ENCODE results near the gene FABP1. TPM values are rescaled to one million over a fixed set of nuclear protein-coding genes. Genes with fewer than 3 reads are reported as not detected.

Gene FABP1
- total RNA-seq, 1 donor from 2014 or later: not detected

GRCh38 chr2:88146590-88146989 is 18.7 kb upstream of the FABP1 start:
- Mint-ChIP-seq H3K27ac (ENCODE audit: unreplicated experiment) (no peak overlapping the region), H3K4me3 (no peak overlapping the region), H3K4me1 (no peaks in the 10 kb centered on the region), H3K27me3 (ENCODE audit: low read depth) (peaks cover 17% of the 10 kb centered on the region), H3K9me3 (peaks cover 19% of the 10 kb centered on the region), H3K36me3 (ENCODE audit: low read depth) (peaks cover 7% of the 10 kb centered on the region)
- no peak for DNase-seq (ENCODE audit: low read depth, low spot score)
- no peak for TF ChIP-seq CTCF (conservative IDR thresholded peaks at IDR 0.05)

- H3K27ac Mint-ChIP-seq (ENCODE audit: unreplicated experiment): no peak overlapping the region
- H3K4me1 Mint-ChIP-seq: no peaks in the 10 kb centered on the region
- H3K4me3 Mint-ChIP-seq: no peak overlapping the region
- no peak for DNase-seq (ENCODE audit: low read depth, low spot score)
- H3K9me3 Mint-ChIP-seq: peaks cover 19% of the 10 kb centered on the region
- no peak for TF ChIP-seq CTCF (conservative IDR thresholded peaks at IDR 0.05)
- H3K27me3 Mint-ChIP-seq (ENCODE audit: low read depth): peaks cover 17% of the 10 kb centered on the region
- peaks cover 7% of the 10 kb centered on the region for H3K36me3 Mint-ChIP-seq (ENCODE audit: low read depth)
Measured at GRCh38 chr2:88144914-88145497, 17.1 kb upstream of the FABP1 start.

- Mint-ChIP-seq H3K4me1 (no peaks in the 10 kb centered on the region), H3K27me3 (ENCODE audit: low read depth) (peaks cover 17% of the 10 kb centered on the region), H3K36me3 (ENCODE audit: low read depth) (peaks cover 6% of the 10 kb centered on the region), H3K4me3 (no peak overlapping the region), H3K27ac (ENCODE audit: unreplicated experiment) (no peak overlapping the region), H3K9me3 (peaks cover 16% of the 10 kb centered on the region)
- TF ChIP-seq CTCF (conservative IDR thresholded peaks at IDR 0.05): no peak
- DNase-seq (ENCODE audit: low read depth, low spot score): no peak
Measured at GRCh38 chr2:88144271-88144670, 16.4 kb upstream of the FABP1 start.

GRCh38 chr2:88141952-88142351 is 14.1 kb upstream of the FABP1 start:
- H3K27me3 Mint-ChIP-seq (ENCODE audit: low read depth): peaks cover 15% of the 10 kb centered on the region
- TF ChIP-seq CTCF (conservative IDR thresholded peaks at IDR 0.05): no peak
- H3K36me3 Mint-ChIP-seq (ENCODE audit: low read depth): no peaks in the 10 kb centered on the region
- no peak overlapping the region for H3K27ac Mint-ChIP-seq (ENCODE audit: unreplicated experiment)
- H3K4me1 Mint-ChIP-seq: peaks cover 1% of the 10 kb centered on the region
- no peak overlapping the region for H3K4me3 Mint-ChIP-seq
- peaks cover 5% of the 10 kb centered on the region for H3K9me3 Mint-ChIP-seq
- no peak for DNase-seq (ENCODE audit: low read depth, low spot score)

- no peak for DNase-seq (ENCODE audit: low read depth, low spot score)
- H3K4me3 Mint-ChIP-seq: no peak overlapping the region
- H3K36me3 Mint-ChIP-seq (ENCODE audit: low read depth): no peaks in the 10 kb centered on the region
- no peak for TF ChIP-seq CTCF (conservative IDR thresholded peaks at IDR 0.05)
- peaks cover 4% of the 10 kb centered on the region for H3K4me1 Mint-ChIP-seq
- no peak overlapping the region for H3K27ac Mint-ChIP-seq (ENCODE audit: unreplicated experiment)
- peaks cover 5% of the 10 kb centered on the region for H3K9me3 Mint-ChIP-seq
- H3K27me3 Mint-ChIP-seq (ENCODE audit: low read depth): peaks cover 11% of the 10 kb centered on the region
Measured at GRCh38 chr2:88139804-88140203, 11.9 kb upstream of the FABP1 start.
